Measurements from ENCODE around the gene PARG. TPM values are rescaled to one million over a fixed set of nuclear protein-coding genes. Genes with fewer than 3 reads are reported as not detected.

Gene PARG
- total and polyA plus RNA-seq, 2 donors (not counting 3 experiments of a cell fraction or from before 2014, with no cell fraction given), result 6.1 to 27.6 TPM

GRCh38 chr10:49768329-49768728 is 173.5 kb downstream of the PARG start:
- Histone ChIP-seq H3K27ac (ENCODE audit: insufficient read depth, low read depth, low read length) (no peak overlapping the region), H4K20me1 (replicated peaks; ENCODE audit: control insufficient read depth, extremely low read depth, insufficient read depth, low read length) (no peaks in the 10 kb centered on the region), H3K79me2 (ENCODE audit: control insufficient read depth, insufficient read depth, low read length) (no peaks in the 10 kb centered on the region), H3K4me2 (ENCODE audit: insufficient read depth, low read length) (no peak overlapping the region), H2AFZ (ENCODE audit: low read depth, low read length) (no peak overlapping the region), H3K36me3 (ENCODE audit: control insufficient read depth in 2 of 2, extremely low read depth in 1 of 2, insufficient read depth in 2 of 2, low read length in 2 of 2) (no peaks in the 10 kb centered on the region), H3K9ac (replicated peaks; ENCODE audit: extremely low read depth, insufficient read depth, low read length) (no peak overlapping the region), H3K4me3 (replicated peaks in 1 of 3; ENCODE audit: insufficient read depth in 1 of 3, low read depth in 1 of 3, low read length in 3 of 3) (no peak overlapping the region), H3K4me1 (ENCODE audit: control insufficient read depth, extremely low read depth, insufficient read depth, low read length) (no peaks in the 10 kb centered on the region), H3K9me3 (replicated peaks; ENCODE audit: control insufficient read depth, insufficient read depth, low read length) (no peaks in the 10 kb centered on the region), H3K9me1 (replicated peaks; ENCODE audit: control insufficient read depth, extremely low read depth, insufficient read depth, low read length) (no peaks in the 10 kb centered on the region), H3K27me3 (ENCODE audit: control insufficient read depth in 2 of 2, insufficient read depth in 2 of 2, low read length in 2 of 2) (peaks cover 27 to 38% of the 10 kb centered on the region in 2 experiments)
- dilution Hi-C loops (cut with MboI; ENCODE audit: extremely low pct_ligation_motif_present, low sequenced_read_pairs), result no loop called here
- ChIA-PET POLR2A (no interaction called here), CTCF (no interaction called here)
- no TSS peak for BruUV-seq (replicated peaks)
- FAIRE-seq (no peak), DNase-seq (ENCODE audit: low read depth, low spot score) (no peak)
- no peak for TF ChIP-seq CTCF (IDR thresholded peaks at IDR 0.05; ENCODE audit: extremely low read depth in 1 of 2, insufficient read depth in 1 of 2, low read depth in 1 of 2, low read length in 2 of 2)
- no peak for TF ChIP-seq JUN (IDR thresholded peaks at IDR 0.05; ENCODE audit: borderline replicate concordance, insufficient read depth, insufficient read length, low read depth)
- peak; percentile 70 for TF ChIP-seq EZH2 (IDR thresholded peaks at IDR 0.05; ENCODE audit: borderline replicate concordance, low read depth, low read length, severe bottlenecking)
- no peak for TF ChIP-seq GATA2 (IDR thresholded peaks at IDR 0.05; ENCODE audit: insufficient read depth, insufficient read length, low read depth, low read length)
- no peak for TF ChIP-seq MAX (IDR thresholded peaks at IDR 0.05; ENCODE audit: insufficient read depth, insufficient read length)
- TF ChIP-seq POLR2AphosphoS5 (IDR thresholded peaks at IDR 0.05; ENCODE audit: insufficient read depth, low read depth, low read length), result no peak
- TF ChIP-seq MYC (IDR thresholded peaks at IDR 0.05; ENCODE audit: low read depth, low read length), result no peak
- intact Hi-C loops (cut with micrococcal nuclease), result no loop called here

Small RNA genes within 50 kb of the gene (small RNA-seq; reads per million reads assigned to genes)
- gene RNA5SP317 (ENCODE audit: insufficient read depth, insufficient read length, low read depth, low replicate concordance) (not detected), gene SNORA74C-2 (ENCODE audit: insufficient read depth, insufficient read length, low read depth, low replicate concordance) (not detected)

Other genes starting within 250 kb of the PARG start
- gene OGDHL, start 179.7 kb downstream of the PARG start, total RNA-seq, result 0.58 and 1.0 TPM in 2 replicates
- 0.43 and 0.72 TPM in 2 replicates for gene OGDHL, start 179.7 kb downstream of the PARG start, polyA plus RNA-seq
- 18.7 and 19.4 TPM in 2 replicates for gene TIMM23B, start within 50 bp of the PARG start, total RNA-seq
- 10.6 and 14.4 TPM in 2 replicates for gene TIMM23B, start within 50 bp of the PARG start, polyA plus RNA-seq
- 12.3 and 14.7 TPM in 2 replicates for gene AGAP6, start 46.4 kb upstream of the PARG start, total RNA-seq
- gene AGAP6, start 46.4 kb upstream of the PARG start, polyA plus RNA-seq, result 12.7 and 15.8 TPM in 2 replicates
- 45.1 and 50.1 TPM in 2 replicates for gene WASHC2A, start 125.9 kb upstream of the PARG start, total RNA-seq
- gene WASHC2A, start 125.9 kb upstream of the PARG start, polyA plus RNA-seq, result 11.8 and 15.1 TPM in 2 replicates

Measured in endothelial cell of umbilical vein (primary cell).